Dermis microvascular lymphatic vessel endothelial cell (primary cell): ENCODE data around the gene KIF4A. TPM values are rescaled to one million over a fixed set of nuclear protein-coding genes. Genes with fewer than 3 reads are reported as not detected.

Source experiments
- total RNA-seq: library from RNA; depleted of rRNA; stranded (reverse); fragments of >200 nt; gene quantifications from 2 replicates; pipeline ENCODE4 v1.2.1, GENCODE V29; 2014

Gene KIF4A
- total RNA-seq, 1 donor from 2014 or later: 9.5 TPM

Other genes starting within 250 kb of the KIF4A start
- gene AWAT2, start 240.2 kb upstream of the KIF4A start, total RNA-seq: 0.38 and 0.51 TPM in 2 replicates
- gene OTUD6A, start 227.6 kb upstream of the KIF4A start, total RNA-seq: not detected in 2 replicates
- 51.5 and 71.1 TPM in 2 replicates for gene IGBP1, start 156.7 kb upstream of the KIF4A start, total RNA-seq
- gene DGAT2L6, start 112.6 kb upstream of the KIF4A start, total RNA-seq: not detected in 2 replicates
- not detected in 2 replicates for gene AWAT1, start 55.4 kb upstream of the KIF4A start, total RNA-seq
- gene P2RY4, start 29.9 kb upstream of the KIF4A start, total RNA-seq: not detected in 2 replicates
- not detected in 2 replicates for gene ARR3, start 21.8 kb upstream of the KIF4A start, total RNA-seq
- gene RAB41, start 7.9 kb upstream of the KIF4A start, total RNA-seq: not detected in 2 replicates
- gene PDZD11, start 177 bp upstream of the KIF4A start, total RNA-seq: 28.5 and 35.9 TPM in 2 replicates
- not detected in 2 replicates for gene GDPD2, start 133.2 kb downstream of the KIF4A start, total RNA-seq
- gene DLG3, start 154.7 kb downstream of the KIF4A start, total RNA-seq: 0.89 and 0.90 TPM in 2 replicates